HL-60 (cell line): ENCODE results near the gene ANKRD31.

ENCODE experiments used
- DNase-seq, 2 experiments: peaks; one replicate each; pipeline ENCODE4 v3.0.0-alpha.2; 2010 to 2020; ENCODE audit warnings: low read depth in 1 of 2, low spot score in 1 of 2
- H3K27ac ChIP-seq: fragments of 250-450 bp; sonication (Bioruptor Pico); replicated peaks from 2 replicates; pipeline ENCODE4 v1.5.1; 2020; ENCODE audit warnings: mild to moderate bottlenecking, moderate library complexity
- H3K27me3 ChIP-seq: fragments of 250-450 bp; sonication (Bioruptor Pico); 2 replicates; pipeline ENCODE4 v1.5.1; 2021; ENCODE audit warnings: mild to moderate bottlenecking, moderate library complexity; ENCODE audit not compliant: insufficient read depth, poor library complexity, severe bottlenecking
- H3K4me3 ChIP-seq: replicated peaks from 2 replicates; pipeline ENCODE4 v1.5.1; 2011; ENCODE audit warnings: mild to moderate bottlenecking, control low read depth, low read length; ENCODE audit not compliant: insufficient read depth
- CTCF ChIP-seq: IDR thresholded peaks from one replicate; pipeline ENCODE4 v1.5.1; 2011; ENCODE audit warnings: low read length, control low read depth, inconsistent platforms; ENCODE audit not compliant: insufficient read depth
- GABPA ChIP-seq: IDR thresholded peaks from 2 replicates; pipeline ENCODE4 v1.6.1; 2012; ENCODE audit warnings: low read depth
- POLR2AphosphoS5 ChIP-seq: IDR thresholded peaks from 2 replicates; pipeline ENCODE4 v1.6.1; 2012; ENCODE audit warnings: low read depth
- REST ChIP-seq: IDR thresholded peaks from 2 replicates; pipeline ENCODE4 v1.6.1; 2012; ENCODE audit warnings: low read depth; ENCODE audit not compliant: insufficient replicate concordance
- SPI1 ChIP-seq: IDR thresholded peaks from 2 replicates; pipeline ENCODE4 v1.6.1; 2012; ENCODE audit warnings: low read depth, mild to moderate bottlenecking, borderline replicate concordance

Gene ANKRD31

GRCh38 chr5:75021800-75022199 is 214.9 kb downstream of the ANKRD31 start:
- no peak for DNase-seq
- TF ChIP-seq POLR2AphosphoS5 (no peak), SPI1 (no peak), REST (no peak), CTCF (no peak), GABPA (no peak)
- Histone ChIP-seq H3K4me3 (no peak overlapping the region), H3K27me3 (no peaks in the 10 kb centered on the region), H3K27ac (no peak overlapping the region)

GRCh38 chr5:75021219-75021618 is 215.5 kb downstream of the ANKRD31 start:
- Histone ChIP-seq H3K27me3 (no peaks in the 10 kb centered on the region), H3K27ac (no peak overlapping the region), H3K4me3 (no peak overlapping the region)
- DNase-seq = no peak
- TF ChIP-seq REST (no peak), POLR2AphosphoS5 (no peak), GABPA (no peak), SPI1 (no peak), CTCF (no peak)

- no peak for DNase-seq
- TF ChIP-seq SPI1 = no peak
- Histone ChIP-seq H3K4me3 (no peak overlapping the region), H3K27ac (no peak overlapping the region), H3K27me3 (no peaks in the 10 kb centered on the region)
These were observed 216.5 kb downstream of the ANKRD31 start for GRCh38 chr5:75020016-75020656.

- Histone ChIP-seq H3K27ac (no peak overlapping the region), H3K4me3 (no peak overlapping the region), H3K27me3 (no peaks in the 10 kb centered on the region)
- no peak for TF ChIP-seq GABPA
- no peak for TF ChIP-seq SPI1
- TF ChIP-seq REST = no peak
- TF ChIP-seq CTCF = no peak
- TF ChIP-seq POLR2AphosphoS5 = no peak
- DNase-seq = no peak
These were observed 217.7 kb downstream of the ANKRD31 start for GRCh38 chr5:75018805-75019587.
